Stimulated activated naive CD8-positive, alpha-beta T cell treated with anti-CD3 and anti-CD28 coated beads, Interleukin-15, Interleukin-2, amounts not matched to agents 100 U/mL and 50 U/mL, for 24 hours (primary cell): ENCODE data around the gene IPO11.
"Not testable (repeated sequence)": the region's sequence is repeated elsewhere in the genome, so short reads cannot be mapped to it uniquely, and the experiment has no call there.

Experiments used
- ATAC-seq: fragments of 150-1000 bp; cut with Tn5 transposase; one replicate; pipeline ENCODE4 v1.10.0; 2021
- DNase-seq: peaks from one replicate; pipeline ENCODE4 v3.0.0; 2021

The IPO11 gene

GRCh38 chr5:62600560-62601252, 188.1 kb downstream of the IPO11 start:
- no peak for ATAC-seq
- no peak for DNase-seq

GRCh38 chr5:62603934-62604333, 191.4 kb downstream of the IPO11 start:
- ATAC-seq (no peak), DNase-seq (no peak)

- DNase-seq, result no peak
- no peak for ATAC-seq
Measured at GRCh38 chr5:62605638-62606037, 193.1 kb downstream of the IPO11 start.

- no peak for DNase-seq
- no peak for ATAC-seq
Measured at GRCh38 chr5:62606878-62607277, 194.3 kb downstream of the IPO11 start.

- no peak for DNase-seq
- ATAC-seq, result no peak
Measured at GRCh38 chr5:62607615-62608014, 195.1 kb downstream of the IPO11 start.

- ATAC-seq (no peak), DNase-seq (no peak)
Measured at GRCh38 chr5:62608529-62609511, 196.3 kb downstream of the IPO11 start.

GRCh38 chr5:62614355-62614754, 201.8 kb downstream of the IPO11 start:
- ATAC-seq, result no peak
- DNase-seq, result no peak

GRCh38 chr5:62616615-62617277, 204.2 kb downstream of the IPO11 start:
- ATAC-seq (no peak), DNase-seq (no peak)

GRCh38 chr5:62617943-62618342, 205.4 kb downstream of the IPO11 start:
- DNase-seq (no peak), ATAC-seq (no peak)

GRCh38 chr5:62620761-62621160, 208.2 kb downstream of the IPO11 start:
- ATAC-seq (no peak), DNase-seq (no peak)

GRCh38 chr5:62621280-62621679, 208.7 kb downstream of the IPO11 start:
- ATAC-seq, result no peak
- no peak for DNase-seq

GRCh38 chr5:62623271-62623670, 210.7 kb downstream of the IPO11 start:
- ATAC-seq (no peak), DNase-seq (no peak)

- DNase-seq, ATAC-seq: not testable (repeated sequence)
Measured at GRCh38 chr5:62624436-62624835, 211.9 kb downstream of the IPO11 start.

- ATAC-seq (no peak), DNase-seq (no peak)
Measured at GRCh38 chr5:62626534-62626933, 214.0 kb downstream of the IPO11 start.

- DNase-seq (no peak), ATAC-seq (no peak)
Measured at GRCh38 chr5:62627121-62627520, 214.6 kb downstream of the IPO11 start.

GRCh38 chr5:62627901-62628300, 215.3 kb downstream of the IPO11 start:
- DNase-seq (no peak), ATAC-seq (no peak)

GRCh38 chr5:62631909-62632580, 219.5 kb downstream of the IPO11 start:
- no peak for ATAC-seq
- no peak for DNase-seq

GRCh38 chr5:62633243-62633642, 220.7 kb downstream of the IPO11 start:
- DNase-seq, result no peak
- no peak for ATAC-seq

GRCh38 chr5:62640446-62640845, 227.9 kb downstream of the IPO11 start:
- no peak for ATAC-seq
- DNase-seq, result no peak

GRCh38 chr5:62642468-62642867, 229.9 kb downstream of the IPO11 start:
- DNase-seq, result no peak
- ATAC-seq, result no peak

GRCh38 chr5:62643556-62644451, 231.2 kb downstream of the IPO11 start:
- ATAC-seq, result no peak
- DNase-seq, result no peak
